Liver (tissue), 9 donors: ENCODE measurements around the gene MAN1C1. TPM values are rescaled to one million over a fixed set of nuclear protein-coding genes. Genes with fewer than 3 reads are reported as not detected.

Experiments used
- DNase-seq: peaks from one replicate; pipeline ENCODE4 v3.0.0-alpha.2; 2017; ENCODE audit warnings: low spot score
- H3K27ac ChIP-seq, 2 donors: one replicate each; pipeline ENCODE4 v1.7.0; 2013; ENCODE audit warnings: inconsistent platforms in 2 of 2, low read length in 2 of 2, control low read depth in 1 of 2, low read depth in 1 of 2, mild to moderate bottlenecking in 1 of 2
- H3K27me3 ChIP-seq, 4 donors: one replicate each; pipeline versions ENCODE4 v1.6.1 to v1.7.0; 2013; ENCODE audit warnings: low read length in 3 of 4, inconsistent platforms in 1 of 4, mild to moderate bottlenecking in 1 of 4, moderate library complexity in 1 of 4; ENCODE audit not compliant: control insufficient read depth in 4 of 4, insufficient read depth in 4 of 4
- H3K36me3 ChIP-seq, 4 donors: one replicate each; pipeline versions ENCODE4 v1.6.1 to v1.7.0; 2013; ENCODE audit warnings: low read length in 3 of 4, mild to moderate bottlenecking in 3 of 4, low read depth in 1 of 4, moderate library complexity in 1 of 4; ENCODE audit not compliant: control insufficient read depth in 4 of 4, insufficient read depth in 3 of 4
- H3K4me1 ChIP-seq, 4 donors: one replicate each; pipeline versions ENCODE4 v1.6.1 to v1.7.0; 2013; ENCODE audit warnings: low read length in 3 of 4, mild to moderate bottlenecking in 3 of 4, moderate library complexity in 1 of 4; ENCODE audit not compliant: control insufficient read depth in 4 of 4, insufficient read depth in 4 of 4
- H3K4me3 ChIP-seq, 3 donors: one replicate each; pipeline versions ENCODE4 v1.6.1 to v1.7.0; 2013; ENCODE audit warnings: low read length in 3 of 3, control low read depth in 1 of 3, low read depth in 1 of 3, mild to moderate bottlenecking in 1 of 3
- H3K9ac ChIP-seq, 2 donors: one replicate each; pipeline ENCODE4 v1.7.0; 2013; ENCODE audit warnings: low read length in 2 of 2, mild to moderate bottlenecking in 2 of 2, moderate library complexity in 2 of 2, control low read depth in 1 of 2, low read depth in 1 of 2
- H3K9me3 ChIP-seq, 4 donors: one replicate each; pipeline versions ENCODE4 v1.6.1 to v1.7.0; 2013; ENCODE audit warnings: low read length in 3 of 4; ENCODE audit not compliant: control insufficient read depth in 4 of 4
- EGR1 ChIP-seq, 2 donors: IDR thresholded peaks; 2 replicates each; pipeline ENCODE4 v1.6.1; 2016 to 2018; ENCODE audit warnings: antibody characterized with exemption in 2 of 2, low read depth in 2 of 2
- FOXA1 ChIP-seq: IDR thresholded peaks from 2 replicates; pipeline ENCODE4 v1.6.1; 2016; ENCODE audit warnings: antibody characterized with exemption
- FOXA2 ChIP-seq: IDR thresholded peaks from 2 replicates; pipeline ENCODE4 v1.6.1; 2016; ENCODE audit warnings: antibody characterized with exemption
- GABPA ChIP-seq, 2 donors: IDR thresholded peaks in 1 of 2; conservative IDR thresholded peaks in 1 of 2; 2 replicates each; pipeline ENCODE4 v1.6.1; 2016; ENCODE audit warnings: antibody characterized with exemption in 2 of 2, mild to moderate bottlenecking in 1 of 2, moderate library complexity in 1 of 2
- HNF4A ChIP-seq, 2 donors: conservative IDR thresholded peaks; 2 replicates each; pipeline ENCODE4 v1.6.1; 2016; ENCODE audit warnings: antibody characterized with exemption in 2 of 2, mild to moderate bottlenecking in 2 of 2
- HNF4G ChIP-seq: IDR thresholded peaks from 2 replicates; pipeline ENCODE4 v1.6.1; 2016; ENCODE audit warnings: antibody characterized with exemption
- JUND ChIP-seq, 2 donors: IDR thresholded peaks; 2 replicates each; pipeline ENCODE4 v1.6.1; 2016; ENCODE audit warnings: antibody characterized with exemption in 2 of 2
- NR2F2 ChIP-seq: IDR thresholded peaks from 2 replicates; pipeline ENCODE4 v1.6.1; 2016; ENCODE audit warnings: antibody characterized with exemption
- RAD21 ChIP-seq, 2 donors: IDR thresholded peaks; 2 replicates each; pipeline ENCODE4 v1.6.1; 2016; ENCODE audit warnings: antibody characterized with exemption in 2 of 2, mild to moderate bottlenecking in 2 of 2
- RXRA ChIP-seq, 2 donors: IDR thresholded peaks; 2 replicates each; pipeline ENCODE4 v1.6.1; 2017 to 2018; ENCODE audit warnings: antibody characterized with exemption in 2 of 2, mild to moderate bottlenecking in 1 of 2
- SP1 ChIP-seq: IDR thresholded peaks from 2 replicates; pipeline ENCODE4 v1.6.1; 2018; ENCODE audit warnings: antibody characterized with exemption, mild to moderate bottlenecking
- TAF1 ChIP-seq: conservative IDR thresholded peaks from 2 replicates; pipeline ENCODE4 v1.6.1; 2016; ENCODE audit warnings: antibody characterized with exemption, mild to moderate bottlenecking
- YY1 ChIP-seq: IDR thresholded peaks from 2 replicates; pipeline ENCODE4 v1.6.1; 2016; ENCODE audit warnings: antibody characterized with exemption, mild to moderate bottlenecking
- WGBS: extraction: QIAGEN DNeasy Blood & Tissue Kit; methylation state at CpG from one replicate; pipeline ENCODE4 v1.1.7; 2013; 5-methylcytosine and 5-hydroxymethylcytosine counted together
- polyA plus RNA-seq, 2 donors: library from polyadenylated mRNA; stranded (reverse) in 1 of 2; unstranded in 1 of 2; fragments of 200-250 nt in 1 of 2; fragments of >200 nt in 1 of 2; fragmentation: Nextera tagmentation in 1 of 2; extraction: Ambion mirVana in 1 of 2; gene quantifications; one replicate each; pipeline versions ENCODE4 v1.2.1 to v1.2.3, GENCODE V29; 2013 to 2015
- total RNA-seq, 2 donors: library from RNA; depleted of rRNA; stranded (reverse); fragments of >200 nt; gene quantifications; one replicate each; pipeline ENCODE4 v1.2.3, GENCODE V29; 2014
- TF ChIP-seq, protein P1 (sequence below): IDR thresholded peaks from 2 replicates; pipeline ENCODE4 v1.6.1; 2016; ENCODE audit warnings: antibody characterized with exemption
- TF ChIP-seq, protein P2 (sequence below): fragments of 150-350 bp; IDR thresholded peaks from 2 replicates; pipeline ENCODE4 v1.5.1; 2017; ENCODE audit warnings: improper control_type of control experiment, low read depth, low read length; ENCODE audit not compliant: missing input control
- TF ChIP-seq, protein P3 (sequence below): IDR thresholded peaks from 2 replicates; pipeline ENCODE4 v1.6.1; 2016; ENCODE audit warnings: antibody characterized with exemption, mild to moderate bottlenecking
- TF ChIP-seq, protein P4 (sequence below): IDR thresholded peaks from 2 replicates; pipeline ENCODE4 v1.6.1; 2016; ENCODE audit warnings: antibody characterized with exemption
- donor health status: healthy.
- donor health status: healthy.
- donor health status: healthy.
- donor health status: healthy.
- donor health status: healthy.

MAN1C1 gene
- total and polyA plus RNA-seq, 4 donors = 6.3 to 16.0 (median 8.1) TPM

DNA sequence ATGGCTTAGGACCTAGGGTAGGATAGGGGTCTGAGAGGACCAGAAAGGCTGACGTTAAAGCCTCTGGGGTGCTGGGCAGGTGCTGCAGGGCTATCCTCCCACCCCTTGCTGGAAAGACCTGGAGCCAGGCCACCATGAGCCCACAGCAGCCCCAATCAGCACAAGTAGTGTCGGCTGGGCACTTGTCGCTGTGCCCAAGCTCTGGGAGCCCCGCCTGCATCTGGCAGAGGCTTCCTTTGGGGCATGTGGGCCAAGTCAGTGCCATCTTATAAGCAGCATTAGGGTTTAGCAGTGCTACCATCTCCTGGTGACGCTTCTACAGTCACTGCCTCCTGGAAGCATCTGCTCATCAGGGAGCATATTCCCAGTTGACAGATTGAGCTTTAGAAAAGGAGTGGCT lies 31.3 kb downstream of the MAN1C1 start:
- no peak for DNase-seq
- Histone ChIP-seq H3K27me3 (no peaks in the 10 kb centered on the region), H3K9me3 (no peaks in the 10 kb centered on the region), H3K27ac (no peak overlapping the region), H3K36me3 (no peaks in the 10 kb centered on the region), H3K9ac (no peak overlapping the region), H3K4me3 (no peak overlapping the region), H3K4me1 (peaks cover 2 to 11% (median 6%) of the 10 kb centered on the region in 4 donors)
- TF ChIP-seq SP1 (no peak), NR2F2 (no peak), TAF1 (no peak), EGR1 (IDR thresholded peaks at IDR 0.05; ENCODE audit: low read depth in 2 of 2) (no peak), GABPA (IDR thresholded peaks at IDR 0.05 in 1 of 2, conservative IDR thresholded peaks at IDR 0.05 in 1 of 2) (no peak), RXRA (IDR thresholded peaks at IDR 0.05) (no peak), FOXA1 (no peak), JUND (IDR thresholded peaks at IDR 0.05) (no peak), YY1 (no peak), HNF4A (conservative IDR thresholded peaks at IDR 0.05) (no peak)
- TF ChIP-seq, protein P1, sequence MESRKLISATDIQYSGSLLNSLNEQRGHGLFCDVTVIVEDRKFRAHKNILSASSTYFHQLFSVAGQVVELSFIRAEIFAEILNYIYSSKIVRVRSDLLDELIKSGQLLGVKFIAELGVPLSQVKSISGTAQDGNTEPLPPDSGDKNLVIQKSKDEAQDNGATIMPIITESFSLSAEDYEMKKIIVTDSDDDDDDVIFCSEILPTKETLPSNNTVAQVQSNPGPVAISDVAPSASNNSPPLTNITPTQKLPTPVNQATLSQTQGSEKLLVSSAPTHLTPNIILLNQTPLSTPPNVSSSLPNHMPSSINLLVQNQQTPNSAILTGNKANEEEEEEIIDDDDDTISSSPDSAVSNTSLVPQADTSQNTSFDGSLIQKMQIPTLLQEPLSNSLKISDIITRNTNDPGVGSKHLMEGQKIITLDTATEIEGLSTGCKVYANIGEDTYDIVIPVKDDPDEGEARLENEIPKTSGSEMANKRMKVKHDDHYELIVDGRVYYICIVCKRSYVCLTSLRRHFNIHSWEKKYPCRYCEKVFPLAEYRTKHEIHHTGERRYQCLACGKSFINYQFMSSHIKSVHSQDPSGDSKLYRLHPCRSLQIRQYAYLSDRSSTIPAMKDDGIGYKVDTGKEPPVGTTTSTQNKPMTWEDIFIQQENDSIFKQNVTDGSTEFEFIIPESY = no peak
- TF ChIP-seq, protein P2, sequence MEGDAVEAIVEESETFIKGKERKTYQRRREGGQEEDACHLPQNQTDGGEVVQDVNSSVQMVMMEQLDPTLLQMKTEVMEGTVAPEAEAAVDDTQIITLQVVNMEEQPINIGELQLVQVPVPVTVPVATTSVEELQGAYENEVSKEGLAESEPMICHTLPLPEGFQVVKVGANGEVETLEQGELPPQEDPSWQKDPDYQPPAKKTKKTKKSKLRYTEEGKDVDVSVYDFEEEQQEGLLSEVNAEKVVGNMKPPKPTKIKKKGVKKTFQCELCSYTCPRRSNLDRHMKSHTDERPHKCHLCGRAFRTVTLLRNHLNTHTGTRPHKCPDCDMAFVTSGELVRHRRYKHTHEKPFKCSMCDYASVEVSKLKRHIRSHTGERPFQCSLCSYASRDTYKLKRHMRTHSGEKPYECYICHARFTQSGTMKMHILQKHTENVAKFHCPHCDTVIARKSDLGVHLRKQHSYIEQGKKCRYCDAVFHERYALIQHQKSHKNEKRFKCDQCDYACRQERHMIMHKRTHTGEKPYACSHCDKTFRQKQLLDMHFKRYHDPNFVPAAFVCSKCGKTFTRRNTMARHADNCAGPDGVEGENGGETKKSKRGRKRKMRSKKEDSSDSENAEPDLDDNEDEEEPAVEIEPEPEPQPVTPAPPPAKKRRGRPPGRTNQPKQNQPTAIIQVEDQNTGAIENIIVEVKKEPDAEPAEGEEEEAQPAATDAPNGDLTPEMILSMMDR = no peak
- TF ChIP-seq, protein P3, sequence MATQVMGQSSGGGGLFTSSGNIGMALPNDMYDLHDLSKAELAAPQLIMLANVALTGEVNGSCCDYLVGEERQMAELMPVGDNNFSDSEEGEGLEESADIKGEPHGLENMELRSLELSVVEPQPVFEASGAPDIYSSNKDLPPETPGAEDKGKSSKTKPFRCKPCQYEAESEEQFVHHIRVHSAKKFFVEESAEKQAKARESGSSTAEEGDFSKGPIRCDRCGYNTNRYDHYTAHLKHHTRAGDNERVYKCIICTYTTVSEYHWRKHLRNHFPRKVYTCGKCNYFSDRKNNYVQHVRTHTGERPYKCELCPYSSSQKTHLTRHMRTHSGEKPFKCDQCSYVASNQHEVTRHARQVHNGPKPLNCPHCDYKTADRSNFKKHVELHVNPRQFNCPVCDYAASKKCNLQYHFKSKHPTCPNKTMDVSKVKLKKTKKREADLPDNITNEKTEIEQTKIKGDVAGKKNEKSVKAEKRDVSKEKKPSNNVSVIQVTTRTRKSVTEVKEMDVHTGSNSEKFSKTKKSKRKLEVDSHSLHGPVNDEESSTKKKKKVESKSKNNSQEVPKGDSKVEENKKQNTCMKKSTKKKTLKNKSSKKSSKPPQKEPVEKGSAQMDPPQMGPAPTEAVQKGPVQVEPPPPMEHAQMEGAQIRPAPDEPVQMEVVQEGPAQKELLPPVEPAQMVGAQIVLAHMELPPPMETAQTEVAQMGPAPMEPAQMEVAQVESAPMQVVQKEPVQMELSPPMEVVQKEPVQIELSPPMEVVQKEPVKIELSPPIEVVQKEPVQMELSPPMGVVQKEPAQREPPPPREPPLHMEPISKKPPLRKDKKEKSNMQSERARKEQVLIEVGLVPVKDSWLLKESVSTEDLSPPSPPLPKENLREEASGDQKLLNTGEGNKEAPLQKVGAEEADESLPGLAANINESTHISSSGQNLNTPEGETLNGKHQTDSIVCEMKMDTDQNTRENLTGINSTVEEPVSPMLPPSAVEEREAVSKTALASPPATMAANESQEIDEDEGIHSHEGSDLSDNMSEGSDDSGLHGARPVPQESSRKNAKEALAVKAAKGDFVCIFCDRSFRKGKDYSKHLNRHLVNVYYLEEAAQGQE = no peak
- WGBS = 95% methylated on average over 5 of the region's 5 CpGs

DNA sequence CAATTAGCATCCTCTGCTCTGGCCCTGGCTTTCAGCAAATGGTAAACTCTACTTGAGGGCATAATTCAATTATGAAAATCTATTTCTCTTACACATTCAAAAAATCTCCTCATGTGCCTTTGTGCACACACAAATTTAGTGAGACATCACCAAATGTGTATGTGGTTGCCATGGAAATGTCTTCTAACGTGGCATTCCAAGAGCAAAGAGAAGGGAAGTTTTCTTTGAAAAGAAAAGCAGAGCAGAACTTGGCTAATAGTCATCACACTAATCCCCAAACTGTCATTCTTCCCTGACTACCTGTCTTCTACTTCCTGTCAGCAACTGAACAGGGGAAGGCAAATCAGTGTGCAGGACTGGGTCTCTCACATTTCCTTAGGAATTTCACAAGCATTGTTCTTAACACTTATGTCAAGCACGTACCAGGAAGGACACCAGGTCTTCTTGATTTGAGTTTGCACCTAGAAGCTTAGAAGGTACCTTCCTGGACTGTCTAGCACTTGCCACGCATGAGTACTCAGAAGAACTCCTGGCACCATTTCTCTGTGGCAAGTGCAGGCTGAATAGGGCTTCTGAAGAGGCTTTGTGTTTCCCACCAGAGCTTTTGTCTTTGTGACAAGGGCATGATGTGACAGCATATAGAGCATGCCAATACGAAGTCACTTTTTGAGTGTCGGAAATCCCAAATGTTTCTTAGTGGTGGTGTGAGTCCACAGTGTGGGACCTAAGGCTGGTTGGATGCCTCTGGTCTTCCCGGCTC lies 32.3 kb downstream of the MAN1C1 start:
- Histone ChIP-seq H3K4me1 (peaks cover 2 to 11% (median 6%) of the 10 kb centered on the region in 4 donors), H3K36me3 (no peaks in the 10 kb centered on the region), H3K9ac (no peak overlapping the region), H3K9me3 (no peaks in the 10 kb centered on the region), H3K27me3 (no peaks in the 10 kb centered on the region), H3K27ac (no peak overlapping the region), H3K4me3 (no peak overlapping the region)
- DNase-seq = no peak
- 88% methylated on average over 6 of the region's 6 CpGs for WGBS
- no peak for TF ChIP-seq JUND (IDR thresholded peaks at IDR 0.05)
- TF ChIP-seq EGR1 (IDR thresholded peaks at IDR 0.05; ENCODE audit: low read depth in 2 of 2) = no peak
- TF ChIP-seq RAD21 (IDR thresholded peaks at IDR 0.05) = no peak
- no peak for TF ChIP-seq SP1
- TF ChIP-seq HNF4G = no peak
- TF ChIP-seq, protein P4, sequence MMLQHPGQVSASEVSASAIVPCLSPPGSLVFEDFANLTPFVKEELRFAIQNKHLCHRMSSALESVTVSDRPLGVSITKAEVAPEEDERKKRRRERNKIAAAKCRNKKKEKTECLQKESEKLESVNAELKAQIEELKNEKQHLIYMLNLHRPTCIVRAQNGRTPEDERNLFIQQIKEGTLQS = no peak
- no peak for TF ChIP-seq TAF1
- TF ChIP-seq FOXA1 = no peak
- no peak for TF ChIP-seq GABPA (IDR thresholded peaks at IDR 0.05 in 1 of 2, conservative IDR thresholded peaks at IDR 0.05 in 1 of 2)
- TF ChIP-seq RXRA (IDR thresholded peaks at IDR 0.05) = no peak
- TF ChIP-seq, protein P3 = no peak
- TF ChIP-seq NR2F2 = no peak
- TF ChIP-seq, protein P2 = no peak
- no peak for TF ChIP-seq FOXA2
